Measurements from ENCODE around the gene ISM2.
"Not testable (repeated sequence)": the region's sequence is repeated elsewhere in the genome, so short reads cannot be mapped to it uniquely, and the experiment has no call there.

Gene ISM2

DNA sequence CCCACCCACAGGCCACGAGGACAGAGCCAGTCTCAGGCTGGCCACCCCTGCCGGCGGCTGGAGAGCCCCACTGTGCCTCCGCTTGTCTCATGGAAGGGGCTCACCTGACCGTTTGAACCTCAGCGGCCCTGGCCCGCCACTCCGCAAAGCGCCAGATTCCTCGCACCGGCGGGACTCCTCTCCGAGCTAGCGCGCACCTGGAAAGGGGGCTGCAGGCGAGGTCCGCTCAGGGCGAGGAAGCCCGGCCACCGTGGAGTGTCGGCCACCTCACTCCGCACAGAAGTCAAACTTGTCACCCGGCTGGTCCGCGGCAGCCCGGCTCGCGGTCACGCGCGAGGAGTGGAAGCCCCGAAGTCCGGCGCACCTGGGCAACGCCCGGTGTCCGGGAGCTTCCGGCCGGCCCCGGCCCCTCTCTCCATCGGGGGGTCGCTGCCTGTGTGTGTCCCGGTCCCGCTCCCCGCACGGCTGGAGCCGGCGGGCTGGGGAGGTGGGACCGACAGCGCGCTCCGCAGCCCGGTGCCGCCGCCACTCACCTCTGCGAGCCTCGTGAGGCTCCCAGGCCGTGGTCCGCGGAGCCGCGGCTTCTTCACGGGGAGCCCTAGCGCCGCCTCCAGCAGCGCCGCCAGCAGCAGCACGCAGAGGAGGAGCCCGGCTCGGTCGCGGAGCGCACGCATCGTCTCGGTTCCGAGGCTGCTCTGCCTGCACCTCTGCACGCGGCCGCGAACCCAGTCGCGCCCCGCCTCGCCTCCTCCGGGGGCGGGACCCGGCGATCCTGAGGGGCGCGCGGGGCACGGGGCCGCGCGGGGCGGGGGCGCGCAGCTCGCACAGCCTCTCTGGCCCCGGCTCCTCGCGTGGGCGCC, at the start of gene ISM2:
TSS of gene ISM2 (minus strand) at position 697 of the 860 bp plus-strand sequence. CDS start at position 674, 23 bp downstream.
- peak; percentile 50 for DNase-seq

GRCh38 chr14:77547512-77548180, 49.0 kb upstream of the ISM2 start:
- no peak for DNase-seq

DNA sequence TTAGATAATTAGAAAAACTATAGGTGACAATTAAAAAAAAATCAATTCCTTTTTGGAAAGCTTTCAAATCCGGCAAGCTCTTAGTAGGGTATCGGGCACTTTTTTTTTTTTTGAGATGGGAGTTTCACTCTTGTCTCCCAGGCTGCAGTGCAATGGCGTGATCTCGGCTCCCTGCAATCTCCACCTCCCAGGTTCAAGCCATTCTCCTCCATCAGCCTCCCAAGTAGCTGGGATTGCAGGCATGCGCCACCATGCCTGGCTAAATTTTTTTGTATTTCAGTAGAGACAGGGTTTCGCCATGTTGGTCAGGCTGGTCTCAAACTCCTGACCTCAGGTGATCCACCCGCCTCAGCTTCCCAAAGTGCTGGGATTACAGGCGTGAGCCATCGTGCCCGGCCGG, 46.6 kb upstream of the ISM2 start:
- DNase-seq = not testable (repeated sequence)

DNA sequence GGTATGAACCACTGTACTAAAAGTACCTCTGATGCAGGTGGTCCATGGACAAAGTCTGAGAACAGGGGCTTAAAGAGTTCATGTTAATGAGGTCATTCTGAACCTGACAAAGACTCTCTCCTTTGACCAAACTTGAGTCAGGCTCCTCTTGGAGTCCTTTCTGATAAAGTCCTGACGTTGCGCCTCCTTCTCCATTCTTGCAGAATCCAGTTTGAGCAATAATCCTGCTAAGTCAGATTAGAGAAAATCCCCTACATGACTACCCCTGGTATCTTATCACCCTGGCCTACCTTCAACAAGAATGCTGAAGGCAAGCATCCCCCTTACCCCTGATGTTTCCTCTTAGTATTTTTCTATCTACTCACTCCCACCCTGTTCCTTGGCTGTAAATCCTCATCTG, 46.0 kb upstream of the ISM2 start:
- no peak for DNase-seq

GRCh38 chr14:77543637-77544334, 45.2 kb upstream of the ISM2 start:
- no peak for DNase-seq

DNA sequence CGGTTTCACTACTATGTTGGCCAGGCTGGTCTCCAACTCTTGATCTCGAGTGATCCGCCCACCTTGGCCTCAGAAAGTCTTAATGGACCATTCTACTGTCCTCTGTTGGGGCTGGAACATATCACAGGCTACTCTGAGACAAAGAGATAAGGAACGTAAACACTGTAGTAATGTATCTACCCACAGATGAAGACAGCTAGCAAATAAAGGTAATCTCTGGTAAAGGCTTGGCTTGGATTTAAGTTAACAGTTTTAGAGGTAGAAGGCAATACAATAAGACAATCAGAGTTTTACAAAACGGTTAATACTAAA, 44.6 kb upstream of the ISM2 start:
- no peak for DNase-seq

DNA sequence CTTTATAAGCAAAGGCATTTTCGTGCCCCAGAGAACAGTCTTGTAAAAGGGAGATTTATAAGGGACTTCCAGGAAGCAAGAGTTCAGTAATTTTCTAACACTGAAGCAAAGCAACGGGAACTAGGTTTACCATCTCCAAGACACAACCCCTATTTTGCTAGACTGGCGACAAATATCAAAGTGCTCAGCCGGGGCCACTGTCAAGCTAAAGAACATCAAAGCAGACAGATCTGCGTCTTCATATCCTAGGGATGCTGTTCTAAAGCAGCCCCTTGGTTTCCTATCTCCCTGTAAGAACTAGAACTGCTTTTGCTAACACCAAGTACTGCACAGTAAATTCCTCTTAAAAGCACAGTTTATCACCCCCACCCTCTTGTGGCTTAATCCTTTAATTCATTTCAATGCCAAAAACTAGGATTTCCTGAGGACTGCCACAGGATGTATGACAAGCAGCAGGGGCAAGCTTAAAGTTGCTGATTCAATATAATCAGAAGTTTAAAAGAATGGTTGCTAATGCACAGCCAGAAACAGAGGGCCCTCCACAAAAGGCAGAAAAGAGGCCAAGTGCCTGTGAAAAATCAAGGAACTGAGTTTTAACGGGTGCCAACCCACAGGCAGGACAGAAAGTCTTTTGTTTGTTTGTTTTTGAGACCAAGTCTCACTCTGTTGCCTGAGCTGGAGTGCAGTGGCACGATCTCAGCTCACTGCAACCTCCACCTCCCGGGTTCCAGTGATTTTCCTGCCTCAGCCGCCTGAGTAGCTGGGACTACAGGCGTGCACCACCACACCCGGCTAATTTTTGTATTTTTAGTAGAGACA, 44.0 kb upstream of the ISM2 start:
- no peak for DNase-seq

DNA sequence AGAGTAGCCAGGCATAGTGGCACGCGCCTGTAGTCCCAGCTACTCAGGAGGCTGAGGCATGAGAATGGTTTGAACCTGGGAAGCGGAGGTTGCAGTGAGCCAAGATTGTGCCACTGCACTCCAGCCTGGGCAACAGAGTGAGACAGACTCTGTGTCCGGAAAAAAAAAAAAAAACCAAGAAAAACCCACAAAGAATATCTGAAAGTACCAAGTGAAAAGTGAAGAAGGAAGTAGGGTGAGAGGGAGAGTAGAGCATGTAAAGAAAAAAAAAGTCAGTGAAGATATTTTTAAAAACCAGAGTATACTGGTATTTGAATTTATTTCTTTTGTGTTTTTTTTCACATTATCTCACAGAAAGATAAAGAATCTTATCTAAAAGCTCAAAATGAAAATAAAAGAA, 43.3 kb upstream of the ISM2 start:
- DNase-seq = no peak

- not testable (repeated sequence) for DNase-seq
Observed at GRCh38 chr14:77536951-77537350, 38.3 kb upstream of the ISM2 start.

DNA sequence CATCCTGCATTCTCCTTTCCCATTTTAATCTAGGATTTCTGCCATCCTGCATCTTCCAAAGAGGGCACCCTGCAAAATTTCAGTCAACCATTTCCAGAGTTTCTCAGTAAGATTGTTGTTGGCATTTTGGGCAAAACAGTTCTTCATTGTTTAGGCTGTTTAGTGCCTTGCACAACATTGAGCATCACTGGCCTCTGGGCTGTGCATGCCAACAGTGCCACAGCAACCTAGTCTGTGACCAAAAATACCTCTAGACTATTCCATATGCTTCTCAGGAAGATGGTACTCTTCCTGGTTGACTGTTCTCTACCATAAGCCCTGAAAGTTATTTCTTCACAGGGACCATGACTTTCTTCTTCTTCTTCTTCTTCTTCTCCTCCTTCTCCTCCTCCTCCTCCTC, 32.5 kb upstream of the ISM2 start:
- DNase-seq = no peak

DNA sequence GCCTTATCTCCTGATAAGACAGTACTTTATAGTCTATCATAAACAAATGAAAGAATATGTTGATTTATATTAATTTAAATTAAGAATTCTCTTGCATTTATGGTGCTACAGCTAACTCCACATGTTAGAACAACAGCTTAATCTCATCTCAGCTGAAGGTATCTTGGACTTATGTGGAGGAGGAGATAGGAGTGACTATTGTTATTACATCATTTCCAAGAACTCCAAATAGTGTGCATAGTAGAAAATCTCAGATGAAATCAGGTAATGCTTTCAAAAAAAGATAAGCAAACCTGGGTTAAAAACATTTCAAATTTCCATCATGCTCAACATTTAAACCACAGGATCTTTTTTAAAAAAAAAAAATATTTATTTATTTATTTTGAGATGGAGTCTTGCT, 31.3 kb upstream of the ISM2 start:
- no peak for DNase-seq

GRCh38 chr14:77529213-77529612, 30.6 kb upstream of the ISM2 start:
- no peak for DNase-seq

GRCh38 chr14:77528701-77529100, 30.1 kb upstream of the ISM2 start:
- not testable (repeated sequence) for DNase-seq

DNA sequence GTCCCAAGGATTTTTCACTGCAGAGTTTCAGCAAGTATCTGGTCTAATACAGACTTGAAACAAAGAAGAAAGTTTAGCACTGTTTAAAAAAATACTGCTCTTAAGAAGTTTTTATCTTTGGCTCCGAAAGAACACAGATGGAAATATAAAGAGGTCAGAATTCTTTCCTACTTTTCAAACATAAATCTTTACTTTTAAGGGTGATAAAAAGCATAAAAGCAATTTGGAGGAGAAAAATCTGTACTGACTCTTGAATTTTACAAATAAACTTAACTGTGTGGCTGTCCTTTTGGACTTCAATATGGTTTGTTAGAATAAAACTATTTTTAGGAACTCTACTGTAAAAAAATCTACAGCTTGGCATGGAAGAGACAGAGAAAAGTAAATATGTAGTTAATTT, 27.6 kb upstream of the ISM2 start:
- DNase-seq = no peak

GRCh38 chr14:77524536-77524935, 25.9 kb upstream of the ISM2 start:
- DNase-seq = no peak

GRCh38 chr14:77523109-77523508, 24.5 kb upstream of the ISM2 start:
- no peak for DNase-seq

- no peak for DNase-seq
Observed at GRCh38 chr14:77520555-77520954, 21.9 kb upstream of the ISM2 start.

GRCh38 chr14:77516126-77516525, 17.5 kb upstream of the ISM2 start:
- DNase-seq = no peak

GRCh38 chr14:77511486-77512162, 13.0 kb upstream of the ISM2 start:
- DNase-seq = no peak

DNA sequence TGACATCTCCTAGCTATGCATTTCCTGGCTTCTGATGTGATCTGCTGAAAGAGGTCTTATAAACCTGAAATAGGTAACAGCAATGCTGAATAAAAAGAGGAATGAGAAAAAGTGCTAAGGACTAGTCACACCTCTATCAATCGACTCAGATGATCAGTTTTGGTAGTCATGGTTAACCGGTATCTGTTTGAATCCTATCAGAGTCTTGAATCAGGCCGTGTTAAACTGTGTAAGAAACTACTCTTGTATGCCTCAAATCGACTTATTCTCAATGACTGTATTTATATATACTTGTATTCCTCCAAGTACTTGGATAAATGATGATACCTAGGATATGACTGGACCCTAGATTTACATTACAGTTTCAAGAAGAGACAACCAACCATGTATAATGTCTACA, 10.8 kb upstream of the ISM2 start:
- DNase-seq = no peak

DNA sequence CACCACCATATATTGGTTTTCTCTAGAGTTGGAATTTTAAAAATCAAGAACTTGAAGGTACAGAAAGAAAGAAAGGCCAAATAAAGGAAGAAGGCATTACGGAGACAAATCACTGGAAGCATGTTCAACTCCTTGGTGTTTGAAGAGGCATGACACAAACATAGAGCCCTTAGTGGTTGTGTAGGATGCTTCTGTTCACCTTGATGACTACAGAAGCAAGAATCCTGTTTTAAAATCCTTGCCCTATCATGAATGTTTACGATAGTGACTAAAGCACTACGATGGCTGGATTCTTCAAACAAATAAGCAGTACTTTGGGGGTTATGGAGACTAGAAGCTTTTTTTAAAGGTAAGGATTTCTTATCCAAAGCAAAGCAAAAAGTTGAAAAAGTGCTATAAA, 10.3 kb upstream of the ISM2 start:
- DNase-seq = no peak

DNA sequence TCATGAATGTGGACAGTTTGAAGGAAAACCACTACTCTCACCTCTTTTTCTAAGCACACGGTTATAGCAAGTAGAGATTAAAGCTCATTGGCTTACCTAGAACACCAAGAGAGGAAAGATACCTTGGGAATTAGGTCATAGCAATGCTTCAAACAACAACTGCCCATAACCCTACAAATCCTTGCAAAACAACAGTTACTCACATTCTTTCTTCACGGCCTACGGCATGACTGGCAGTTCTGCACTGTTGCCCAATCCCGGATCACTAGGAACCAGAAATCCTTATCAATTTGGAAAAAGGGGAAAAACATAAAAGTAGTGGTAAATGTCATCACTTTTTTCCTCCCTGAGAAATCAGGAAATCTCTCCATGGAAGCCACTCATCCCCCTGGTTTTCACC, 9.6 kb upstream of the ISM2 start:
- DNase-seq = no peak

DNA sequence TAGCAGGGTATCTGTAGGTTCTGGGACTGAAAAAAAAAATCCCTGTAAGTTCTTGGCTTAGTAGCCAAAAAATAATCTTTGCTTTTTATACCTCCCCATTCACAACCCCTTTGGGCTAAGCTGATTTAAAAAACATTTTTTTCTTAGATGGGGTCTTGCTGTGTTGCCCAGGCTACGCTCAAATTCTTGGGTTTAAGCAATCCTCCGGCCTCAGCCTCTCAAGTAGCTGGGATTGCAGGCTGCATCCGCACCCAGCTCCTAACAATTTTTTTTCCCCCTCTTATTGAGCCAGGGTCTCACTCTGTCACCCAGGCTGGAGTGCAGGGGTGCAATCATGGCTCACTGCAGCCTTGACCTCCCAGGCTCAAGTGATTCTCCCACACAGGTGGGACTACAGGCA, 9.1 kb upstream of the ISM2 start:
- DNase-seq = no peak

Measured in activated CD4-positive, alpha-beta T cell treated with anti-CD3 and anti-CD28 coated beads, Interleukin-2, Interleukin-6, amounts not matched to agents 100 ng/mL and 50 ng/mL, durations not matched to agents 16 hours and 8 hours (primary cell).